Neuronal stem cell (in vitro differentiated cells): ENCODE data around the gene DHCR7.
A peak's percentile ranks its signal among the peaks of the same experiment; 100 is the strongest.

Experiments
- DNase-seq: peaks from one replicate; pipeline ENCODE4 v3.0.0-alpha.2; 2013; ENCODE audit warnings: low spot score
- H2AFZ ChIP-seq: one replicate; pipeline ENCODE4 v1.6.1; 2013; ENCODE audit warnings: mild to moderate bottlenecking, low read length, inconsistent platforms
- H2AK5ac ChIP-seq: 2 replicates; pipeline ENCODE4 v1.6.1; 2013; ENCODE audit warnings: low read depth, mild to moderate bottlenecking, inconsistent platforms, low read length, moderate library complexity, mixed read lengths
- H2BK120ac ChIP-seq: 2 replicates; pipeline ENCODE4 v1.6.1; 2013; ENCODE audit warnings: low read depth, mild to moderate bottlenecking, inconsistent platforms, low read length, moderate library complexity, mixed read lengths
- H2BK12ac ChIP-seq: one replicate; pipeline ENCODE4 v1.6.1; 2013; ENCODE audit warnings: low read length, inconsistent platforms
- H2BK15ac ChIP-seq: 2 replicates; pipeline ENCODE4 v1.6.1; 2013; ENCODE audit warnings: mild to moderate bottlenecking, low read length, inconsistent platforms, mixed read lengths
- H2BK5ac ChIP-seq: one replicate; pipeline ENCODE4 v1.6.1; 2013; ENCODE audit warnings: inconsistent platforms, mild to moderate bottlenecking, low read length, moderate library complexity
- H3K14ac ChIP-seq: one replicate; pipeline ENCODE4 v1.6.1; 2013; ENCODE audit warnings: low read length, inconsistent platforms
- H3K18ac ChIP-seq: 2 replicates; pipeline ENCODE4 v1.6.1; 2013; ENCODE audit warnings: low read length, inconsistent platforms
- H3K23ac ChIP-seq: 2 replicates; pipeline ENCODE4 v1.6.1; 2013; ENCODE audit warnings: low read depth, mild to moderate bottlenecking, mixed read lengths, low read length, inconsistent platforms; ENCODE audit not compliant: poor library complexity
- H3K27ac ChIP-seq: replicated peaks from 3 replicates; pipeline ENCODE4 v1.5.1; 2013; ENCODE audit warnings: low read length, inconsistent platforms
- H3K27me3 ChIP-seq, 3 experiments: 2 replicates each; pipeline ENCODE4 v1.6.1; 2013; ENCODE audit warnings: low read length in 3 of 3, mild to moderate bottlenecking in 2 of 3, inconsistent platforms in 1 of 3, low read depth in 1 of 3, mixed read lengths in 1 of 3, moderate library complexity in 1 of 3; ENCODE audit not compliant: control insufficient read depth in 3 of 3, insufficient read depth in 3 of 3
- H3K36me3 ChIP-seq, 2 donors: replicated peaks in 1 of 2; 2 replicates each; pipeline ENCODE4 v1.6.1; 2013; ENCODE audit warnings: low read length in 2 of 2; ENCODE audit not compliant: control insufficient read depth in 2 of 2, insufficient read depth in 2 of 2
- H3K4ac ChIP-seq: 2 replicates; pipeline ENCODE4 v1.6.1; 2013; ENCODE audit warnings: inconsistent platforms, mild to moderate bottlenecking, low read length, moderate library complexity
- H3K4me1 ChIP-seq, 2 donors: 1 replicate in 1 of 2; 2 replicates in 1 of 2; pipeline ENCODE4 v1.6.1; 2013; ENCODE audit warnings: low read length in 2 of 2, low read depth in 1 of 2; ENCODE audit not compliant: control insufficient read depth in 2 of 2, insufficient read depth in 1 of 2
- H3K4me2 ChIP-seq: one replicate; pipeline ENCODE4 v1.6.1; 2013; ENCODE audit warnings: mild to moderate bottlenecking, low read length, inconsistent platforms; ENCODE audit not compliant: insufficient read depth, poor library complexity, severe bottlenecking
- H3K4me3 ChIP-seq, 2 donors: 2 replicates each; pipeline ENCODE4 v1.5.1; 2013; ENCODE audit warnings: low read length in 2 of 2, mild to moderate bottlenecking in 2 of 2, inconsistent platforms in 1 of 2, moderate library complexity in 1 of 2
- H3K79me1 ChIP-seq: one replicate; pipeline ENCODE4 v1.6.1; 2013; ENCODE audit warnings: low read depth, mild to moderate bottlenecking, inconsistent platforms, low read length, moderate library complexity
- H3K9ac ChIP-seq: one replicate; pipeline ENCODE4 v1.6.1; 2013; ENCODE audit warnings: mild to moderate bottlenecking, low read depth, low read length, inconsistent platforms; ENCODE audit not compliant: poor library complexity
- H3K9me3 ChIP-seq, 2 donors: replicated peaks in 1 of 2; 2 replicates each; pipeline versions ENCODE3 to v1.6.1; 2013; ENCODE audit warnings: low read length in 2 of 2, mild to moderate bottlenecking in 2 of 2, inconsistent platforms in 1 of 2, low read depth in 1 of 2, mixed read lengths in 1 of 2, moderate library complexity in 1 of 2; ENCODE audit not compliant: control insufficient read depth in 2 of 2, insufficient read depth in 1 of 2
- H4K8ac ChIP-seq: one replicate; pipeline ENCODE4 v1.6.1; 2013; ENCODE audit warnings: low read depth, mild to moderate bottlenecking, inconsistent platforms, low read length, moderate library complexity
- H4K91ac ChIP-seq: one replicate; pipeline ENCODE4 v1.6.1; 2013; ENCODE audit warnings: low read length, low read depth, mild to moderate bottlenecking, inconsistent platforms; ENCODE audit not compliant: poor library complexity
- WGBS, 2 donors: extraction: QIAGEN DNeasy Blood & Tissue Kit; methylation state at CpG; one replicate each; pipeline ENCODE4 v1.1.7; 2013; ENCODE audit warnings: missing lambda C conversion rate in 2 of 2, mixed read lengths in 1 of 2; ENCODE audit not compliant: insufficient read length in 2 of 2, insufficient replicate concordance in 1 of 2; ENCODE audit errors: extremely low coverage in 2 of 2; 5-methylcytosine and 5-hydroxymethylcytosine counted together

Gene DHCR7

GRCh38 chr11:71396548-71397123 lies 51.6 kb downstream of the DHCR7 start:
- Histone ChIP-seq H2BK15ac (peak overlapping the region; percentile 49), H3K27me3 (peaks cover 0 to 3% (median 0%) of the 10 kb centered on the region in 3 experiments)

DNA sequence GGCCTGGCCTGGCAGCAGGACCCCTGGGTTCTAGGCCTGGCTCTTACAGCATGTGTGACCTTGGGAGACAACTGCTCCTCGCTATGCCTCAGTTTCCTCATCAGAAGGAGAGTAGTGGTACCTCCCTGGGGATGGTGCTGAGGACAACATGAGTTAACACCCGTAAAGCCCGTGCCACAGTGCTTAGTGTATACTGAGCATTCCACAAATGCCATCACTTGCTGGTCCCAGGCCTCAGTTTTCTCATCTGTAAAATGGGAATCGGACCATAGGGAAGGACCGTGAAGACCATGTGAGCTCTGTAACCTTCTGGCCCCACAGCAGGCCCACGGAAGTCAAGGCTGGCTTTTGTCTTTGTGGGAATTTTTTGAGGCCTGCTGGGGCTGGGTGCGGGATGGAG lies 52.4 kb downstream of the DHCR7 start:
- H2AK5ac ChIP-seq: no peak overlapping the region
- no peak overlapping the region for H3K27ac ChIP-seq
- H4K8ac ChIP-seq: no peak overlapping the region
- no peaks in the 10 kb centered on the region for H3K9me3 ChIP-seq
- no peak overlapping the region for H3K14ac ChIP-seq
- peaks cover 0 to 2% of the 10 kb centered on the region in 2 donors for H3K4me1 ChIP-seq
- H2BK5ac ChIP-seq: no peak overlapping the region
- H2BK12ac ChIP-seq: no peak overlapping the region
- H3K4me2 ChIP-seq: no peak overlapping the region
- WGBS, 2 donors: no CpG with 5 or more reads among the region's 7 CpGs
- H3K4me3 ChIP-seq: no peak overlapping the region
- H2BK120ac ChIP-seq: no peak overlapping the region
- no peaks in the 10 kb centered on the region for H3K79me1 ChIP-seq
- H3K36me3 ChIP-seq: no peaks in the 10 kb centered on the region
- no peak overlapping the region for H3K9ac ChIP-seq
- H3K4ac ChIP-seq: no peak overlapping the region
- DNase-seq: no peak
- H3K23ac ChIP-seq: no peak overlapping the region
- no peak overlapping the region for H4K91ac ChIP-seq
- H3K18ac ChIP-seq: peak overlapping the region; percentile 41
- H2BK15ac ChIP-seq: no peak overlapping the region
- no peak overlapping the region for H2AFZ ChIP-seq
- H3K27me3 ChIP-seq: peaks cover 0 to 4% (median 0%) of the 10 kb centered on the region in 3 experiments

More at GRCh38 chr11:71396548-71397123, 51.6 kb downstream of the DHCR7 start:
- Histone ChIP-seq H3K4me3 (no peak overlapping the region), H3K9ac (no peak overlapping the region), H3K36me3 (no peaks in the 10 kb centered on the region), H2AK5ac (peak overlapping the region; percentile 31), H3K14ac (no peak overlapping the region), H4K8ac (peak overlapping the region; percentile 95), H3K23ac (no peak overlapping the region), H4K91ac (no peak overlapping the region), H3K79me1 (no peaks in the 10 kb centered on the region), H2BK5ac (no peak overlapping the region), H3K27ac (no peak overlapping the region), H2AFZ (no peak overlapping the region), H3K18ac (no peak overlapping the region), H3K4me2 (no peak overlapping the region), H2BK12ac (no peak overlapping the region), H3K4ac (no peak overlapping the region), H2BK120ac (peak overlapping the region; percentile 17), H3K9me3 (no peaks in the 10 kb centered on the region), H3K4me1 (peaks cover 0 to 2% of the 10 kb centered on the region in 2 donors)
- no peak for DNase-seq
- WGBS, 2 donors: no CpG with 5 or more reads among the region's 16 CpGs

DNA sequence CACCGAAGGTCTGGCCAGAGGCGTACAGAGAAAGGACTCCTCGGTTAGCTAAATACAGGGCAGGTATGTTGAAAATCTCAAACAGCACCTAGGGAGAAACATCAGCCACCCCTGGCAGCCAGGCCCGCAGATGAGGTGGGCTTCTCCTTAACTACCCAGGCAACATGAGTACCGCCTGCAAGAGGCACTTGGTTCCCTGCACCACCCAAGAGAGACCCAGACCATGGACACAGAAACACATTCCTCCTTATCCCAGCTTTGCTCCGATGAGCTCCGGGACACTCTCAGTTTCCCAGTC lies 53.0 kb downstream of the DHCR7 start:
- Histone ChIP-seq H3K79me1 (no peaks in the 10 kb centered on the region), H2BK120ac (no peak overlapping the region), H3K18ac (no peak overlapping the region), H3K9ac (no peak overlapping the region), H3K23ac (no peak overlapping the region), H4K91ac (no peak overlapping the region), H3K27ac (no peak overlapping the region), H3K9me3 (no peaks in the 10 kb centered on the region), H3K14ac (no peak overlapping the region), H2BK15ac (no peak overlapping the region), H3K4me1 (peaks cover 0 to 2% of the 10 kb centered on the region in 2 donors), H2AK5ac (no peak overlapping the region), H4K8ac (no peak overlapping the region), H2BK5ac (no peak overlapping the region), H3K27me3 (peaks cover 0 to 10% (median 0%) of the 10 kb centered on the region in 3 experiments), H3K4me2 (no peak overlapping the region), H3K36me3 (no peaks in the 10 kb centered on the region), H3K4ac (no peak overlapping the region), H2AFZ (no peak overlapping the region), H2BK12ac (no peak overlapping the region), H3K4me3 (no peak overlapping the region)
- DNase-seq: no peak
- WGBS, 2 donors: no CpG with 5 or more reads among the region's 7 CpGs

DNA sequence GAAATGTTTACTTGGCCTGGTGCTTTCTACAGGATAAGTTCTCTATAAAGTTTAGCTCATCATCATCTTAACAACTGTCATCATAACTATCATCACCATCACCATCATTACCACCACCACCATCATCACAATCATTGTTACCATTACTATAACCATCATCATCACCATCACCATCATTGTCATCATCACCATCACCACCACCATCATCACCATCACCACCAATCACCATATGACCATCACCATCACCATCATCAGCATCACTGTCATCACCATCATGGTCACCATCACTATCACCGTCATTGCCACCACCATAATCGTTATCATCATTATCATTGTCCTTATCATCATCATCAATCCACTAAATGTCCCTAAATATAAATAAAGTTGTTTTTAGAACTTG lies 54.9 kb downstream of the DHCR7 start:
- H3K4me3 ChIP-seq: no peak overlapping the region
- H3K18ac ChIP-seq: no peak overlapping the region
- H2AK5ac ChIP-seq: no peak overlapping the region
- no peak for DNase-seq
- no peak overlapping the region for H3K27ac ChIP-seq
- H3K4ac ChIP-seq: no peak overlapping the region
- no peak overlapping the region for H3K14ac ChIP-seq
- no peaks in the 10 kb centered on the region for H3K79me1 ChIP-seq
- no peak overlapping the region for H4K91ac ChIP-seq
- no CpG with 5 or more reads among the region's 2 CpGs for WGBS, 2 donors
- H3K4me2 ChIP-seq: no peak overlapping the region
- no peak overlapping the region for H3K23ac ChIP-seq
- no peak overlapping the region for H2BK15ac ChIP-seq
- H2BK5ac ChIP-seq: no peak overlapping the region
- H2BK120ac ChIP-seq: no peak overlapping the region
- no peak overlapping the region for H2AFZ ChIP-seq
- no peak overlapping the region for H2BK12ac ChIP-seq
- no peaks in the 10 kb centered on the region for H3K36me3 ChIP-seq
- peaks cover 0 to 2% of the 10 kb centered on the region in 2 donors for H3K4me1 ChIP-seq
- no peak overlapping the region for H3K9ac ChIP-seq
- H4K8ac ChIP-seq: no peak overlapping the region
- peaks cover 0 to 15% (median 0%) of the 10 kb centered on the region in 3 experiments for H3K27me3 ChIP-seq
- H3K9me3 ChIP-seq: peaks cover 0 to 2% of the 10 kb centered on the region in 2 donors
